HG03060 (cell line): ENCODE data around the gene SNX9.
"Not testable (repeated sequence)": the region's sequence is repeated elsewhere in the genome, so short reads cannot be mapped to it uniquely, and the experiment has no call there.

Experiments
- ATAC-seq: cut with Tn5 transposase; IDR thresholded peaks from one replicate; pipeline ENCODE4 v1.9.1; 2021; ENCODE audit warnings: low read depth, moderate number of reproducible peaks; ENCODE audit not compliant: unreplicated experiment

Gene SNX9

DNA sequence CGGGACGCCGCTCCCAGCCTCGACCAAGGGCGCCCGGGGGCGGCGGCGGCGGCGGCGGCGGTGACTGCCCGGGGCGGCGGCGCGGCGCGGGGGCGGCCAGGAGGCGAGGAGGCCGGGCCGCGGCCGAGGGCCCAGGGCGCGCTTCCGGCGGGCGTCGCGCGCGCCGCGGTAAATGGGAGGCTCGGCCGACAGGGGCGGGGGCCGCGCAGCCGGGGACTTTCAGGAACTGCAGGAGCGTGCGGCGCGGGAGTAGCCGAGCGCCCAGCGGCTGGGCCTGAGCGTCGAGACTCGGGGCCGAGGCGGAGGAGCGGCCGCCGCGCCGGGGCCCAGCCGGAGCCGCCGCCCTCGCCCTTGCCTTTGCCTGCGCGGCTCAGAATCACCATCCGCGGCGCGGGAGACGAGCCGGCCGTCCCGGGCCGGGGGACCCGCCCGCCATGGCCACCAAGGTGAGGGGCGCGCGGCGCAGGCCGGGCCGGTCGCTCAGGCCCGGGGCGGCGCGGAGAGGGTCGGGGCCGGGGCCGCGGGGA is at the start of gene SNX9:
Gene SNX9, plus strand, starts transcription at position 246 of the 527 bp plus-strand sequence. Its CDS starts 189 bp downstream, at position 435.
- peak; percentile 35 for ATAC-seq

GRCh38 chr6:157773248-157773773 is 49.7 kb upstream of the SNX9 start:
- no peak for ATAC-seq

DNA sequence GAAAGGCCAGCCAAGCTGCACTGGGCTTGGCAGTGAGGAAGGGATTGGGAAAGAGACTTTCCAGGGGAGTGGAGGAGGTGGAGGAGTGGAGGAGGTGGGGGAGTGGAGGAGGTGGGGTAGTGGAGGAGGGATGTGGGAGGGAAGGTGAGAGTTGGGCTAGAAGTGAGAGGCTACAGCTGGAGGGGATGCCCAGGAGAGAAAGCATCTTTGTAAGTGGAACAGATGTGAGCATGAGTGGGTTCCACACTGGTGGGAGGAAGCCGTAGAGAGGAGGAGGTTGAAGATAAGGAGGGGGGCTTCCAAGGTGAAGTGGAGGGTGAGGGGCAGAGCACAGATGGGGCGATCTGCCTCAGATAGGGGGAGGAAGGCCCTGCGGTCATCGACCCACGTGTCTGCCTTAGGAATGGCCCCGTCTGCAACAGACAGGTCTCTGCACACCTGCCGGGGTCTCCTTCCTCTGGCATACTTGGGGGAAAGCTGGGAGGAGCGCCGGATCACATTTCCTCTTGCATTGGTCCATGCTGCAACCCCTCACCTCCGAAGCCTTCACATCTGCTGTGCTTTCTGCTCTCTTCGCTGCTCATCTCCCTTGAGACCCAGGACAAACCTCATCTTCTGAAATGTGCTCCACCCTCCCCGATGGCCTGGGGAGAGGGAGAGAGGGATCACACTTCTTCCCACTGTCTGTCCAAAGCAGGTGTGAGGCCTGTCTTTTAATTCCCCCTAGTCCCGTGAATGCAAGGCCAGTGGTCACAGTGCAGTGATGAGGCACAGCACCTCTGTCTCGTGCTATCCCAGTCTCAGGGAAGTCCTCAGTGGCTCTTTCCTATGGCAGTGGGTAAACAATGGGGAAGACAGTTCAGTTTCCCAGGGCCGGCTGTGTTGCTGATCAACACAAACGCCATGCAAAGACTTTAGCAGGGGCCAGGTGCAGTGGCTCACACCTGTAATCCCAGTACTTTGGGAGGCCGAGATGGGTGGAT is 48.6 kb upstream of the SNX9 start:
- ATAC-seq: no peak

GRCh38 chr6:157775376-157775775 is 47.7 kb upstream of the SNX9 start:
- ATAC-seq: no peak

GRCh38 chr6:157777344-157777743 is 45.7 kb upstream of the SNX9 start:
- ATAC-seq: no peak

DNA sequence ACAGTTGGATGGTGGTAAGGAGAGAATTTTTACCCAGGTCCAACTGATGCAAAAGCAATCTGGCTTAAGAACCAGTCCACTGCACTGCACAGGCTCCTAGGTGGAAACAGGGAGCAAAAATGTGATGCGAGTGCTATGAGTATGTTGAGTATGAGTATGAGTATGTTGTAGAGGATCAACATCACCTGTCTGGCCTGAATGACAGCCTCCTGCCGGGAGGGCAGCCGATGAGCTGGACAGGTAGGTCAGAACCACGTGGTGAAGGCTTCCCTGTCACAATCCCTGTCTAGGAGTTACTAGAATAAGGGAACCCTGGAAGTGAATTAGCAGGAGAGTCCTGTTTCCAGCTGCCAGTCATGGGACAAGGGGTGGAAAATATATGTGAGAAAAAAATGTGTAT is 44.3 kb upstream of the SNX9 start:
- ATAC-seq: no peak

DNA sequence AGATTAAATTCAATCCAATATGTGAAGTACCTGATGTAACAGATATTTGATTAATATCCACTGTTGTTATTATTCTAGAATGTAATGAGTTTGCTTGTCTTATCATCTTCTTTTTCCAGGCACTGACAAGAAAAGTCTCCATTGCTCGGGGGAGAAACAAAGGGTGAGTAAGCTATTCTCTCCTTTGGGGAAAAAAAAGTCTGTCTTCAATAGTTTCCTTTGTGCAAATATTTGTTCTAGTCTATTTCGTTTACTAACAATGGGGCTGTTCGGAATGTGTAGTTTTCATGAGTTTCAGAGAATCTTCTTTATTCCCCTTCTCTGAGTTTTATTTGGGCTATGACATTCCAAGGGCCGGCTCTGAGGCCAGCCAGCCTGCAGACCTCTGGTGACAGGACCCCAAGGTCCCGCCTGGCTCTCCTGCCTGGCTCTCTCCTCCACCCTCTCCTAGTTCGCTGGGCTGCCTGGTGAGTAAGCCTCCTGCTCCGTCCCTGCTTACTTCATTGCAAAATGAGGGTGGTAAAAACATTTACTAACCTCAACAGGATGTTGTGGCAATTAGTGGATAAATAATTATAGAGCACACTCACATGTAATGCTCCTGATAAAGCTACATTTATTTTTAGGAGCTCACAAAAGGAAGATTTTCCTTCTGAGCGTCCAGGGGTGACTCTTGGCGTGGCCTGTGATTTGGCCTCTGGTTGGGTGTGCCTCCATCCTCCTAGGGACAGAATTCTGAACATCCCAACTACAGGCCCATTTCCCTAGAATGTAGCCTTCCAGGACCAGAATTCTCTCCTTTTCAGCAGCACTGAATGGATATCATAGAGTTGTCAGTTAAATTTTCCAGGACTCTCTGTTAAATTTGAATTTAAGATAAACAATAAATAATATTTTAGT is 43.1 kb upstream of the SNX9 start:
- ATAC-seq: no peak

GRCh38 chr6:157785636-157786035 is 37.4 kb upstream of the SNX9 start:
- no peak for ATAC-seq

GRCh38 chr6:157786221-157786620 is 36.8 kb upstream of the SNX9 start:
- ATAC-seq: no peak

- no peak for ATAC-seq
Measured at GRCh38 chr6:157787080-157787479, 36.0 kb upstream of the SNX9 start.

GRCh38 chr6:157788180-157788579 is 34.9 kb upstream of the SNX9 start:
- no peak for ATAC-seq

DNA sequence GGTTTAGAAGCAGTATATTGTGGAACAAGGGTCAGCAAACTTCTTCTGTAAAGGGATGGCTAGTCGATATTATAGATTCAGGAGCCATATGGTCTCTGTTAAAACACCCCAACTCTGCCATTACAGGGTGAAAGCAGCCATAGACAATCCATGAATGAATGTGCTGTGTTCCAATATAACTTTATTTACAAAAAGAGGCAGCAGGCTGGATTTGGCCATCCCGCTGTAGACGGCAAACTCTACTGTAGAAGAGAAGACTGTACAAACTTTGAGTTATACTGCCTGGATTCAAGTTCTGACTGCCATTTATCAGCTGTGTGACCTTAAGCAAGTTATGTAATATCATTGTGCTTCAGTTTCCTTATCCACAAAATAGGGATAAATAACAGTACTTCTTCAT is 33.7 kb upstream of the SNX9 start:
- no peak for ATAC-seq

DNA sequence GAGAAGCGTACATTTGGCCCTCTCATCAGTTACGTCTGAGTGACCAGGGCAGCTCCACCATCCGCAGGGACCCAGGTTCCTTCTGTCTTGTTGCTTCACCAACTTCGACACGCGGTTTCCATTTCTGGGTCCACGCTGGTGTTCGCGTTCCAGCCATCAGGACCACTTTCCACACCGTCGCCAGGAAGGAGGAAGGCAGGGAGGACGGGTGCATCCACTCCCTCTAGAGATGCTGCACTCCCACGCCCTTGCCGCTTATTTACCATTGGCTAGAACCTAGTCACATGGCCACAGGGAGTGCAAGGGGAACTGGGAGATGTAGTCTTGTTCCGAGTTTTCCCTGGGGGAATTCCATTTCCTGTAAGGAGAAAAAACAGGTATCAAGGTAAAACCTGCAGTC is 33.2 kb upstream of the SNX9 start:
- no peak for ATAC-seq

DNA sequence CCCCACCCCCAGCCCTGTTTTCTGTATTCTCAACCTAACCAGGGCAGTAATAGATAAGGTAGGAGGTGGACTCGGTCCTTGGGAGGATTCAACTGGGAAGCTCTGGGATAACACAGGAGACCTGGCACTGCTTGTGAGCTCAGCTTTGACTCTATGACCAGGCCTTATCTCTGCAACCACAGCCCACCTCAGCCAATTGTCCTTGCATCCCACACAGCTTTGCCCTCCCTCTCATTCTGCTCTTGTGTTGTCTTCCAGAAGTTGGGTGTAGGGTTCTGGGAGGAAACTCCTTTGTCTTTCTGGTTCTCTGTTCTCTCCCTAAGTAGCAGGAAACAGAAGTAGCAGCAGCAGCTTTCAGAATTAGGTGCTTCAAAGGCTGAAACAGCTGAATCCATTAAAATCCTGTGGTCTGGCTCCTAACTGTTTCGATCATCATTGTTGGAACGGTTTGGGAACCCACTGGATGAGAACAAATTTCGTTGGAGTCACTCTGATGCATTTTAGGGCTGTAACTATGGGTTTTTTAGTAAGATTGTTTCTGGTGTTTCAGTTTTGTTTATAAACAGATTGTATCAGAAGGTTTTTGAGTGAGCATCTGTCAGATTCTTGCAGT is 32.4 kb upstream of the SNX9 start:
- ATAC-seq: no peak

DNA sequence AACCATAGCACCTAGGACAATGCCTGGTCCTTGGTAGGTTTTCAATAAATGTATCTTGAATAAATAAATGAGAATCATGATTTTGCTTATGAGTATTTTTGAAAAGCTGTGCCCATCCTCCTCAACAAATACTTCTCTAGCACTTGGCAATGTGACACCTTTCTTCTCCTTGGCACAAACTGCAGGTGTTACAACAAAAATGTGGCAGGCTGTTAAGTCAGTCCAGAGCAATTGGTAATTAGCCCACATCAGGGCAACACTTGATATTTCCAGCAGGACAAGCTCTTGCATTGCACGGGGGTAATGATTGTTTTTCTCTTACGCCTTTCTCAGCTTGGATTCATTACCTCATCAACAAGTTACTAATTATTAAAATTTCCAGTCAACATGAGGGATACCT is 31.6 kb upstream of the SNX9 start:
- no peak for ATAC-seq

- no peak for ATAC-seq
Measured at GRCh38 chr6:157792671-157793070, 30.4 kb upstream of the SNX9 start.

DNA sequence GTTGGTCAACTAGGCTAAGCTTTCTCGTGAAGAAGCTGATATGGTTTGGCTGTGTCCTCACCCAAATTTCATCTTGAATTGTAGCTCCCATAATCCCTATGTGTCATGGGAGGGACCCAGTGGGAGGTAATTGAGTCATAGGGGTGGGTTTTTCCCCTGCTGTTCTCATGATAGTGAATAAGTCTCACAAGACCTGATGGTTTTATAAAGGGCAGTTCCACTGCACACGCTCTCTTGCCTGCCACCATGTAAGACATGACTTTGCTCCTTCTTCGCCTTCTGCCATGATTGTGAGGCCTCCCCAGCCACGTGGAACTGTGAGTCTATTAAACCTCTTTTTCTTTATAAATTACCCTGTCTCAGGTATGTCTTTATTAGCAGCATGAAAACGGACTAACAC is 29.0 kb upstream of the SNX9 start:
- not testable (repeated sequence) for ATAC-seq

DNA sequence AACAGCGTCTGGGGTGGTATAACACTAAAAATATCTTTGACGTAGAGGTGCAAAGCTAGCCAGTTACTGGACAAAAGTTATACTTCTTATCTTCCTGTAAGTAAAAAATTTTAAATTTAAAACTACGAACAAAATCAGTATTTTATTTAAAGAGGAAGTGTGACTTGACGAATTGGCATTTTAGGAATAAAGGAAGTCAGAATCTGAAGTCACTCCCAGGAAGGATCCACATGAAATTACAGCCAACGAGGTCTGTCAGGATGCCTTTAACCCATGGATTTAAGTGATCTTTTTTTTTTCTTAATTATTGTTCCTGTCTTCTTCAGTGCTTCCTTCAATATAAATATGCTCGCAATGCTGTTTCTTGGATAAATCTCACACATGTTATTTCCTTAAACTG is 27.2 kb upstream of the SNX9 start:
- no peak for ATAC-seq

DNA sequence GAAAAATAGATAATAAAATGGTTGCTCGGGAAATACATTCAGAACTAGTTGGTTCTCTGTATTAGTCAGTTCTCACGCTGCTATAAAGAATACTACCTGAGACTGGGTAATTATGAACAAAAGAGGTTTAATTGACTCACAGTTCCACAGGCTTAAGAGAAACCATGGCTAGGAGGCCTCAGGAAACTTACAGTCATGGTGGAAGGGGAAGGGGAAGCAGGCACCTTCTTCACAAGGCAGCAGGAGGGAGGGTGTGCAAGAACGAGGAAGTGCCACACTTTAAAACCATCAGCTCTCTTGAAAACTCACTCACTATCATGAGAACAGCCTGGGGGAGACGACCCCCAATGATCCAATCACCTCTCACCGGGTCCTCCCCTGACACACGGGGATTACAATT is 24.2 kb upstream of the SNX9 start:
- no peak for ATAC-seq

GRCh38 chr6:157799561-157799960 is 23.5 kb upstream of the SNX9 start:
- ATAC-seq: not testable (repeated sequence)
